HG02798 (cell line): ENCODE results near the gene MGAT4B.

Source experiments
- ATAC-seq: cut with Tn5 transposase; IDR thresholded peaks from one replicate; pipeline ENCODE4 v1.9.1; 2021; ENCODE audit warnings: mild to moderate bottlenecking; ENCODE audit not compliant: unreplicated experiment, poor library complexity

The MGAT4B gene

DNA sequence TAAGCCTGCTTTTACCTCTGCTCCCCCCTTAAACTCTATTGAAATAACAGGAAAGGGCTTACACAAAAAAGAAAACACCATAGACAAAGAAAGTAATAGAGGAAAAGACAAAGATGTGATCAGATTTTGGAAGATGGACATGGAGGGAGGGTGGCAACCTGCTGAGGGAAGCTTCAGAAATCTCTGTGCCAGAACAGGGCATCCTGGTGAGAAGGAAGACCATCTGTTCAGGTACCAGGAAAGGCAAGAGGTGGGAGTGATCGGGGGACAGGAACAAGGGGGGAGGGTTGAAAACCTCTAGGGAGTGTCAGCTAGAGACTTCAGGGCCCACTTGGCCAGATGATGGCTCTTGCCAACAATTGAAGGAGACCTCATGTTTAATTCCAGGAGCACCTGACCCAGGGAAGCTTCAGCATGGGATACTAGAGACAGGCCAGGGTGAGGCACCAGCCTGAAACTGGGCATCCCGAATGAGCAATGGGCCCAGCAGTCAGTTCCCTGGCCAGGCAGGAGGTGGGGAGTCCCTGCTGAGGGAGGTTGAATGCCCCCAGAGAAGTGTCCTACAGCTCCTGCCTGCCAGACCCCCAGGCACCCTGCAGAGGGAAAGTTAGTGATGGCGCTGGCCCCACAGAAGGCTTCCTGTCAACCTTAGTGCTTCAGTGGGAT is 22.2 kb upstream of the MGAT4B start:
- ATAC-seq = no peak

- ATAC-seq = no peak
These were observed 21.0 kb upstream of the MGAT4B start for GRCh38 chr5:179827680-179828079.

DNA sequence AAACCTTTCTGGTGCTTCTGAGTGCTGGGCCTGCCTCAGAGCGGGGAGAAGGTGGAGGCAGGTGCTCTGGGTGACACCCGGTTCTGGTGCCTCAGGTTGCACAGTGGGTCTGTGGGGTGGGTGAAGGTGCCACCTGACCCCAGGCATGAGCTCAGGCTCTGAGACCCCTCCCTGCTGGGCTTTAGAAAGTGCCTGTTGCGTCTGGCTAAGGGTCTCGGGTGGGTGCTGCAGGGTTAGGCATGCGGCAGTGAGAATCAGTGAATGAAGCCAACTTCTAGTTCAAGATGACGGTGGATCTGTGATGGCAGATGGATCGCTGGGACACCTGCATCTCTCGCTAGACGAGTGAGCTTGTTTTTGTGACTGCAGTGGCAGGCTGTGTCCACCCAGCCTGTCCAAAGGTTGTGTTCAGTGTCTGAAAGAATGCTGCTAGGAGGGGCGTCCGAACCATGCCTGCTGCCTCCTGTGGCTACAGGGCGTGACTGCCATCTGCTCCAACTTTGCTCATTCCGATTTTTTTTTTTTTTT is 19.1 kb upstream of the MGAT4B start:
- no peak for ATAC-seq

DNA sequence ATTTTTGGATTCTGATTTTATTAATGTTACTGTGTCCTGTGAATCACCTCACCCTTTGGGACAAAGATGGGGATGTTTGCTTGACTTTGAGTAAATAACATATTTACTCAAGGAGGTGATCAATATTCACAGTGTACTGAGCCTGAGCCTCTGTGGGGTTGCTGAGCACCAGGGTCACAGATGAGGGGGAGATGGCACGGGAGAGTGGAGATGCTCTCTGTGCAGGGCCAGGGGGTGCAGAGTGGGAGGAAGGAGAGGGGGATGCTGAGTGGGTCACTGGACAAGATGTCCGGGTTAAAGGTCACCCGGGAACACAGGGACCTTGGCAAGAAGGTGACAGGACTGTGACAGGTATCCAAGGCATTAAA is 18.1 kb upstream of the MGAT4B start:
- ATAC-seq = no peak

DNA sequence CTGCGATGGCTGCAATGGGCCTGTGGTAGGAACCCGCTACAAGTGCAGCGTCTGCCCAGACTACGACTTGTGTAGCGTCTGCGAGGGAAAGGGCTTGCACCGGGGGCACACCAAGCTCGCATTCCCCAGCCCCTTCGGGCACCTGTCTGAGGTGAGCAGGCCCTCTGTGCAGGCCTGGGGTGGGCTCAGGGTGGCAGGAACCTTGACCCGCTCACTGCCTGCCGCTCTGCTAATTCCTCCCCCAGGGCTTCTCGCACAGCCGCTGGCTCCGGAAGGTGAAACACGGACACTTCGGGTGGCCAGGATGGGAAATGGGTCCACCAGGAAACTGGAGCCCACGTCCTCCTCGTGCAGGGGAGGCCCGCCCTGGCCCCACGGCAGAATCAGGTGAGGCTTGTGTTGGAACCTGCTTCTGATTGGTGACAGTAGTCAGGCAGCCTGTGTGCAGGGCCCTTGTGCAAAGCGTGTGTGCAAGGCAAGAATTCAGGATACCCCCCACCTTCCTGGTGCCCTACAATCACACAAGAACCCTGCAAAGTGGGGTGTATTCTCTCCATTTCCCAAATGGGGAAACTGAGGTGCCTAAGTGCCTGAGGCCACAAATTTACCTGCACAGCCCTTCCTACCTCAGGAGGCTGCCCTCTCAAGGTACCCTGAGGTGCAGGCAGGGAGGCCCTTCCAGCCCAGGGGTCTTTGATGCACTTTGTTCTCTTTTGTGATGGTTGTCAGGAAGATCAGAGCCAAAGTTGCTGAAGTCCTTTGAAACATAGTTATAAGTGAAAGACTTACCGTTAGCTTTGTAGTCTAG is 17.5 kb upstream of the MGAT4B start:
- no peak for ATAC-seq

- no peak for ATAC-seq
These were observed 15.9 kb upstream of the MGAT4B start for GRCh38 chr5:179822444-179822990.

DNA sequence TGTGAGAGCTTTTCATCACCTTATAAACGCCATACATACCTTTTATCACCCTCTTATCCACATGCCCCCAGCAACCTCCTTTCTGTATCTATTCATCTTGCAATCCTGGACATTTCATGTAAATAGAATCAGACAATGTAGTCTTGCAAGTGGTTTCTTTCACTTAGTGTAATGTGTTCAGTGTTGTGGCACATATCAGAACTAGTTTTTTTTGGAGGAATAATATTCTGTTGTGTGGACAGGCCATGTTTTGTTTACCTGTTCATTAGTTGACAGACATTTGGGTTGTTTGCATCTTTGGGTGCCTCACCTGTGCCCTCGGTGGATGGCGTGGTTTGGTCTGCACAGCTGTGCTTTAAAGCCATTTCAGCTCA is 15.4 kb upstream of the MGAT4B start:
- ATAC-seq = no peak

DNA sequence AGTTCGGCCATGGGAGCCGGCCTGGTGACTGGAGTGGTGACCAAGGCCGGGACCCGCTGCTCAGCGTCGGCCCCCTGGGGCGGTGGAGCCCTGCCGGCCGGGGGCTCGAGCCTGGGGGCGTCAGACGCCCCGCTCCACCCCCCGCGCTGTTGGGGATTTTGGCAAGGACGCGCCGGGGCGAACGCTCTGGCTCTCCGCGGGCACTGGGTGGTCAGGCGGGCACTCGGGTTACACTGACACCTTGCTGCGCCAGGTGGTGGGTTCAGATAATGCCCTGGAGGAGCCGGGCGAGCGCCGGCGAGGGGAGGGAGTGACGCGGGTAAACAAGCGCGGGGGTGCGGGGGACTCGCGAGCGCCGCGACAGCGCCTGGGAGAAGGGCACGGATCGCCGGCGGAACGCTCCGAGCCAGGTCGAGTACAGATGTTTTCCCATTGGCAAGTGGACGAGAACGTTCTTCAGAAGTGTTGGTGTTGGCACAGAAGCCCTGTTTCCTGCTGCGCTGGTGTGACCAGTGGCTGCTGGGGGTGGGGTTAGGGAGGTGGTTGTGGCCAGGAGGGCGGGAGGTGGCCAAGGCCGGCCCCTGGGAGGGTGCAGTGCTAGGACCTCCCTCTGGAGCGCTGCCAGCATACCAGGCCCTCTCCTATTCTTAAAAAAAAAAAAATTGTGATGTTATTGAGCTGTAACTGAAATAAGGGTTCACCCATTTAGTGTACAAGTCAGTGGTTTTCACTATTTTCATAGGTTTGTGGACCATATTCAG is 14.8 kb upstream of the MGAT4B start:
- peak; percentile 40 for ATAC-seq

GRCh38 chr5:179820483-179821297 is 14.0 kb upstream of the MGAT4B start, which contains the start of gene SQSTM1:
SQSTM1 (plus strand) TSS chr5:179820905; CDS start chr5:179820937, 32 bp downstream.
- ATAC-seq = peak; percentile 46

DNA sequence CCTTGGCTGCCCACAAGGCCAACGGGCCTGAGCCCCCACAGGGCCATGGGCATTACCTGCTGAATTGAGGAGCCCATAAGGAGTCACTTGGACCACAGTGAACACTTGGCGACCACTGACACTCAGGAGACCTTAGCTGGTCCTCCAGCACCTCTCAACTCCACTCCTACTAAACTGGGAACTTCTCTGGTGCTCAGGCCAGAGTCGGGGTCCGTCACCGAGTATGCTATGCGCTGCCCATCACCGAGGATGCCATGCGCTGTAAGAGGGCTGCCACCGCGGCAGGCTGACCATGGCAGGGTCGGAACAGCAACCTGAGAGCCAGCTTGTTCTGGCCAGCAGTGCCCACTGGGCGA is 13.4 kb upstream of the MGAT4B start:
- ATAC-seq = no peak

DNA sequence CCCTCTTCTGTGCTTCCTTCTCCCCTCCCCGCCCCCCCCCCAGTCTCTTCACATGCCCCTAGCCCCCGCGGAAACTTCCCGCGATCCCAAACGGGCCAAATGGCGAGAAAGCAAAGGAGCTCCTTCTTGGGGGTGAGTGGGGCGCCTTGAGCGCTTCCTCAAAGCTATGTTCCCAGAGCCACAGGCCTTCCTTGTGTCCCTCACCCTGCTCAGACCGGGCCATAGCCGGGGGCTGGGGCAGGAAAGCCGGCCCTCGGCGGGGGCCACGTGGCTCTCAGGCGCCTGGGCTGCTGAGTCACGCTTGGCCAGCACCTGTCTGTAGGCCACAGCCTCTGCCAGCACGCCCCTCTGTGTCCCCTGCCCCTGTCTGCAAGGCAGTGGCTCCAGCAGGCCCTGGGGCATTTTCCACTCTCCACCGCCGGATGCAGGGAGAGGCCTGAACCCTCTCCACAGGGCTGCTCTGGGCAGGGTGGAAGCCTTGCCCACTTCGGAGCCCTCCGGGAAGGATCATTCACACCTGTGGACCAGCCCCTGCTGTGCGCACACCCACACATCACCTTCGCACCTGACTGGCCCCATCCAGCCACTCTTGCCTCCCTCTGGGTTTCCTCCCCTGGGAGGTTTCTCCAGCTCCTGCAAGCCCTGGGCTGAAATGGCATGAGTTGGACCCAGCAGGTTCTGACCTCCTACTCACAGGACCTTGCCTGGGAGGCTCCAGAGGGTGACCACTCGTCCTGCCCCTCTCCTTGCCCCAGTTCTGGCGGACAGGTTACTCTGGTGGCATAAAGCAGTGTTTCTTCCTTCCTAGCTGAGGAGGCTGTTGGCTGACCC is 12.8 kb upstream of the MGAT4B start:
- ATAC-seq = peak; percentile 12

- ATAC-seq = peak; percentile 65
These were observed 12.2 kb upstream of the MGAT4B start for GRCh38 chr5:179818746-179819295.

- ATAC-seq = no peak
These were observed 11.5 kb upstream of the MGAT4B start for GRCh38 chr5:179817890-179818745.

DNA sequence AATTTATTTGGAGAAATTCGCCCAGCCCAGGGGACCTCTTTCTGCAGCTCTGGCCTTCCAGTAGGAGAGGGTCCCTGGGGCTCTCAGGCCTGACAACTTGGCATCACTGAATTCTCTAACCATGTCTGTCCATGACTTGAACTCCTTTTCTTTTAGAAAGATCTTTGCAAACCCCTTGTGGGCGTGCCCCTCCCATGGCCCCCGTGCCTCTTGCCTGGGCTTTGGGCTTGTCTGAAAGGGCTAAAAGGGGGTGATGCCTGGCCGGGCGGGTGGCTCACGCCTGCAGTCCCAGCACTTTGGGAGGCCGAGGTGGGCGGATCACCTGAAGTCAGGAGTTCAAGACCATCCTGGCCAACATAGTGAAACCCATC is 10.8 kb upstream of the MGAT4B start:
- no peak for ATAC-seq

DNA sequence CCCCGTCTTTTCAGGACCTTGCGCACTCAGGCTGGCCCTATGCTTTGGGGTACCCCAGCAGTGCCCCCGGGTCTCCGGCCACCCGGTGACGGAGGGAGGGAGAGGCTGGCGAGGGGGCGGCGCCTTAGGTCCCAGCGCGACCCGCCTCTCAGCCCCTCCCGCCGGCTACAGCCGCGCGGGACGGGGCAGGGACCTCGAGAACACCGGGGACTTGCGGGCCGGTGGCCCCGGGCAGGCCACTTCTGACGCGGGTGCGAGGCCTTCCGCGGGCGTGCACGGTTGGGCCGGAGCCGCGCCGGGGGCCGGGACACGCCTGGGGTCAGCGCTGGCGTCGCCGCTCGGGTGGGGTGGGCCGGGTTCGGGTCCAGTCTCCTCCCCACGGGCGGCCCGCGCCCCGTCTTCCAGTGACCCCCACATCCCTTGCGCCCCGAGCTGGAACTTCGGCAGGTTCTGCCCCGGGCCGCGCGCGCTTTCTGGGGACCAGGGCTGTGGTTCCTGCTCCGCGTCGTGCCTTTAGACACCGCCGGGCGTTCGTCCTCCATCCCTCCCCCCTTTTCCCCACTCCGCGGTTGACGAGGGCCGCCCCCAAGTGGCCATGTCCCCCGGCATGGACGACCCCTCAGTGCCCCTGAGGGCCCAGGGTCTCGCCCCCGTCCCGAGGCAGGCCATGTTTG is 10.3 kb upstream of the MGAT4B start:
- ATAC-seq = no peak

DNA sequence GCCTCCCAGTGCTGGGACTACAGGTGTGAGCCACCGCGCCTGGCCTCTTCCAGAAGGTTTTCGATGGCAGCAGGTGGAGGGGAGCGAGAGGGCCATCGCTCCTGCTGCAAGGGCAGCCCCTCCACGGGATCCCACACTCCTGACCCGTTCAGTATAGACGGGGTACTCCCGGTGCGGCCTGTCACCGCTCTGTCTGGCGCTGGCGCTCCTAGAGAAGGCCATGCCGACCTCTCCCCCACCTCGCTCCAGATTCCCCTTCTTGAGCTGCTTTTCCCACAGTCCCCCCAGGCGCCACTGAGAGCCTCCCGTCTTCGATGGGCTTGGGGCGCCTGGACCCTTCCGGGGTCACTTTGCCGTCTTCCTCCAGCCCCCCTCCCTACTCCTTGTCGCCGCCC is 9.7 kb upstream of the MGAT4B start:
- ATAC-seq = no peak

DNA sequence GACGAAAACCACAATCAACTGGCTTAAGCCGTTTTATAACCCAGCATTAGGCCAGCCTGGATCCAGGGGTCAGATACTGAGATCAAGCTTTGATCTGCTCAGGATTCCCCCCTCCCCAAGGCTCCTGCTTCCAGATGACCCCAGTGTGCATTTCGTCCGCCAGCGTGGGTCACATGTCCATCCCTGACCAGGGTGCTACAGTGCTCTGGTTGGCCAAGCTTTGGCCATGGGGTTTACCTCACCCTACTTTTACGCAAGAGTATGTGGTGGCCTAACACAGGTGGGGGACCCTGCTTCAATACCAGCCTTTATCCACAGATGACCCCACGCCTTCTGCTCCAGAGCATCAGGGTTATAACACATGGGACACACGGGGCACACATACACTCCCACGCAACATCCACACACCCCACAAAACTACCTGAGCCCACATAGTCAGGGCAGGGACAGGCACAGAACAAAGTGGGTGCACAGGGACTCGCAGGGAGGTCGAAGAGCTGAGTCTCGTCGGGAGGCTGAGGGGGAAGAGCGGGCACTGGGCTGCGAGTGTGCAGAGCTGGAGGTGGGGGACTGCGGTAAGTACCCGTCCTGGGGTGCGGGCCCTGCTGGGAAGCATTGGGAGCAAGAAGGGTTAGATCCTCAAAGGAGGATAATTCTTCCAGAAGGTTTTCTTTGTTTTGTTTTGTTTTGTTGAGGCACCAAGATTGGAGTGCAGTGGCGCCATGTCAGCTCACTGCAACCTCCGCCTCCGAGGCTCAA is 9.0 kb upstream of the MGAT4B start:
- ATAC-seq = no peak
